Liver (tissue), 3 donors: ENCODE results near the gene CUL4A.

ENCODE experiments used
- CTCF ChIP-seq: fragments of 150-350 bp; IDR thresholded peaks from 2 replicates; pipeline ENCODE4 v1.5.1; 2017; ENCODE audit warnings: improper control_type of control experiment, low read depth, low read length; ENCODE audit not compliant: missing input control
- RXRA ChIP-seq, 2 donors: IDR thresholded peaks; 2 replicates each; pipeline ENCODE4 v1.6.1; 2017 to 2018; ENCODE audit warnings: antibody characterized with exemption in 2 of 2, mild to moderate bottlenecking in 1 of 2
- SP1 ChIP-seq: IDR thresholded peaks from 2 replicates; pipeline ENCODE4 v1.6.1; 2018; ENCODE audit warnings: antibody characterized with exemption, mild to moderate bottlenecking
- TAF1 ChIP-seq: conservative IDR thresholded peaks from 2 replicates; pipeline ENCODE4 v1.6.1; 2016; ENCODE audit warnings: antibody characterized with exemption, mild to moderate bottlenecking
- YY1 ChIP-seq: IDR thresholded peaks from 2 replicates; pipeline ENCODE4 v1.6.1; 2016; ENCODE audit warnings: antibody characterized with exemption, mild to moderate bottlenecking
- donor health status: healthy.
- donor health status: healthy.

- TF ChIP-seq SP1: no peak
- no peak for TF ChIP-seq CTCF
- no peak for TF ChIP-seq YY1
- TF ChIP-seq TAF1: no peak
- TF ChIP-seq RXRA (IDR thresholded peaks at IDR 0.05): no peak
Measured at GRCh38 chr13:113224486-113224885, 15.1 kb downstream of the CUL4A start.
